Natural killer cell (primary cell): ENCODE measurements around the gene CYB5D1. TPM values are rescaled to one million over a fixed set of nuclear protein-coding genes. Genes with fewer than 3 reads are reported as not detected.

Experiments used
- ATAC-seq, 3 donors: fragments of 150-1000 bp in 2 of 3; fragments of 200-7000 bp in 1 of 3; cut with Tn5 transposase; 1 replicate in 1 of 3; 2 replicates in 2 of 3; pipeline ENCODE4 v1.10.0; 2021; ENCODE audit warnings: mild to moderate bottlenecking in 2 of 3, moderate library complexity in 2 of 3
- DNase-seq, 2 donors: peaks; one replicate each; pipeline versions ENCODE4 v3.0.0 to v3.0.0-alpha.2; 2013 to 2021; ENCODE audit warnings: mixed read lengths in 1 of 2
- H3K27ac ChIP-seq: one replicate; pipeline ENCODE4 v1.5.1; 2013; ENCODE audit warnings: mild to moderate bottlenecking, low read length
- H3K27me3 ChIP-seq: one replicate; pipeline ENCODE4 v1.6.1; 2013; ENCODE audit warnings: low read length; ENCODE audit not compliant: control insufficient read depth, insufficient read depth
- H3K36me3 ChIP-seq: one replicate; pipeline ENCODE4 v1.6.1; 2013; ENCODE audit warnings: low read length; ENCODE audit not compliant: control insufficient read depth, insufficient read depth
- H3K4me1 ChIP-seq: one replicate; pipeline ENCODE4 v1.6.1; 2013; ENCODE audit warnings: low read length; ENCODE audit not compliant: control insufficient read depth, insufficient read depth
- H3K4me3 ChIP-seq: one replicate; pipeline ENCODE4 v1.5.1; 2013; ENCODE audit warnings: low read length
- H3K9me3 ChIP-seq: one replicate; pipeline ENCODE4 v1.6.1; 2013; ENCODE audit warnings: low read length; ENCODE audit not compliant: control insufficient read depth, insufficient read depth
- H3K27ac Mint-ChIP-seq, 2 donors: one replicate each; pipeline ENCODE4 v1.8.0; 2022; ENCODE audit warnings: mild to moderate bottlenecking in 2 of 2, mixed read lengths in 2 of 2, moderate library complexity in 1 of 2
- H3K27me3 Mint-ChIP-seq, 2 donors: one replicate each; pipeline ENCODE4 v1.8.0; 2022; ENCODE audit warnings: low read depth in 2 of 2, mixed read lengths in 2 of 2
- H3K36me3 Mint-ChIP-seq: one replicate; pipeline ENCODE4 v1.8.0; 2022; ENCODE audit warnings: mixed read lengths
- H3K4me1 Mint-ChIP-seq, 2 donors: one replicate each; pipeline ENCODE4 v1.8.0; 2022; ENCODE audit warnings: mixed read lengths in 2 of 2
- H3K4me3 Mint-ChIP-seq: one replicate; pipeline ENCODE4 v1.8.0; 2022; ENCODE audit warnings: mild to moderate bottlenecking, moderate library complexity, mixed read lengths
- H3K9me3 Mint-ChIP-seq, 2 donors: one replicate each; pipeline ENCODE4 v1.8.0; 2022; ENCODE audit warnings: mixed read lengths in 2 of 2
- WGBS: methylation state at CpG from one replicate; pipeline ENCODE4 v1.1.7; 2013; ENCODE audit warnings: missing lambda C conversion rate; ENCODE audit not compliant: insufficient coverage; 5-methylcytosine and 5-hydroxymethylcytosine counted together
- intact Hi-C: fragments of 100-400 bp; cut with micrococcal nuclease; formaldehyde crosslinking; loops from one replicate; pipeline ENCODE4 v1.14.2; 2022
- total RNA-seq, 4 donors: library from RNA; stranded (reverse); fragments of 120-200 nt in 1 of 4; gene quantifications; one replicate each; pipeline versions ENCODE4 v1.2.3 to v1.2.4, GENCODE V29; 2013 to 2022
- TF ChIP-seq, protein P1 (sequence below): fragments of 200-600 bp; IDR thresholded peaks from one replicate; pipeline ENCODE4 v1.8.0; 2022; ENCODE audit warnings: antibody characterized with exemption

CYB5D1 gene
- total RNA-seq, 3 donors from 2014 or later (not counting 1 experiment from before 2014, with no cell fraction given), result 11.0 to 18.3 (median 11.5) TPM

DNA sequence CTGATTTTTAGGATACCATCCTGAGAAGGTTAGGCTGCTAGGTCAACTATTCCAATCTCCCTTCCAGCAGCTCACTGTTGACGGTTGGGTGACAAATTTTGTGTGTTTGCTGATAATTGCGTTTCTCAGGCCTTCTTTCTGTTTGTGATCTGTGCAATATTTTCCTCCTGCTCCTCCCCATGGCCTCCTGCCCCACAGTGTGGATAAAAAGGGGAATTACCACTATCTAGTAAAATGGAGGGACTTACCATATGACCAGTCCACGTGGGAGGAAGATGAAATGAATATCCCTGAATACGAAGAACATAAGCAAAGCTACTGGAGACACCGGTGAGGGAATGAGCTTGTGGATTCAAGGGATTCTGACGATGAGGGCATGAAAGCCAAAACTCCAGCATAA is 40.0 kb downstream of the CYB5D1 start:
- H3K9me3 Mint-ChIP-seq, result no peaks in the 10 kb centered on the region
- intact Hi-C loops, result no loop called here
- TF ChIP-seq, protein P1, sequence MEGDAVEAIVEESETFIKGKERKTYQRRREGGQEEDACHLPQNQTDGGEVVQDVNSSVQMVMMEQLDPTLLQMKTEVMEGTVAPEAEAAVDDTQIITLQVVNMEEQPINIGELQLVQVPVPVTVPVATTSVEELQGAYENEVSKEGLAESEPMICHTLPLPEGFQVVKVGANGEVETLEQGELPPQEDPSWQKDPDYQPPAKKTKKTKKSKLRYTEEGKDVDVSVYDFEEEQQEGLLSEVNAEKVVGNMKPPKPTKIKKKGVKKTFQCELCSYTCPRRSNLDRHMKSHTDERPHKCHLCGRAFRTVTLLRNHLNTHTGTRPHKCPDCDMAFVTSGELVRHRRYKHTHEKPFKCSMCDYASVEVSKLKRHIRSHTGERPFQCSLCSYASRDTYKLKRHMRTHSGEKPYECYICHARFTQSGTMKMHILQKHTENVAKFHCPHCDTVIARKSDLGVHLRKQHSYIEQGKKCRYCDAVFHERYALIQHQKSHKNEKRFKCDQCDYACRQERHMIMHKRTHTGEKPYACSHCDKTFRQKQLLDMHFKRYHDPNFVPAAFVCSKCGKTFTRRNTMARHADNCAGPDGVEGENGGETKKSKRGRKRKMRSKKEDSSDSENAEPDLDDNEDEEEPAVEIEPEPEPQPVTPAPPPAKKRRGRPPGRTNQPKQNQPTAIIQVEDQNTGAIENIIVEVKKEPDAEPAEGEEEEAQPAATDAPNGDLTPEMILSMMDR, result no peak
- Histone ChIP-seq H3K27ac (no peak overlapping the region), H3K4me1 (no peaks in the 10 kb centered on the region), H3K4me3 (no peak overlapping the region), H3K9me3 (no peaks in the 10 kb centered on the region), H3K36me3 (peaks cover 82% of the 10 kb centered on the region), H3K27me3 (no peaks in the 10 kb centered on the region)
- no peak overlapping the region for H3K4me3 Mint-ChIP-seq
- H3K27ac Mint-ChIP-seq, result peak overlapping the region; percentile 4 to 27
- peaks cover 51% of the 10 kb centered on the region for H3K36me3 Mint-ChIP-seq
- no peaks in the 10 kb centered on the region for H3K27me3 Mint-ChIP-seq
- 85% methylated on average over 4 of the region's 6 CpGs for WGBS
- peak; percentile 49 to 86 (median 68) for ATAC-seq
- peak in 1 of 2 donors; percentile 60 for DNase-seq
- peaks cover 0 to 25% of the 10 kb centered on the region in 2 donors for H3K4me1 Mint-ChIP-seq

DNA sequence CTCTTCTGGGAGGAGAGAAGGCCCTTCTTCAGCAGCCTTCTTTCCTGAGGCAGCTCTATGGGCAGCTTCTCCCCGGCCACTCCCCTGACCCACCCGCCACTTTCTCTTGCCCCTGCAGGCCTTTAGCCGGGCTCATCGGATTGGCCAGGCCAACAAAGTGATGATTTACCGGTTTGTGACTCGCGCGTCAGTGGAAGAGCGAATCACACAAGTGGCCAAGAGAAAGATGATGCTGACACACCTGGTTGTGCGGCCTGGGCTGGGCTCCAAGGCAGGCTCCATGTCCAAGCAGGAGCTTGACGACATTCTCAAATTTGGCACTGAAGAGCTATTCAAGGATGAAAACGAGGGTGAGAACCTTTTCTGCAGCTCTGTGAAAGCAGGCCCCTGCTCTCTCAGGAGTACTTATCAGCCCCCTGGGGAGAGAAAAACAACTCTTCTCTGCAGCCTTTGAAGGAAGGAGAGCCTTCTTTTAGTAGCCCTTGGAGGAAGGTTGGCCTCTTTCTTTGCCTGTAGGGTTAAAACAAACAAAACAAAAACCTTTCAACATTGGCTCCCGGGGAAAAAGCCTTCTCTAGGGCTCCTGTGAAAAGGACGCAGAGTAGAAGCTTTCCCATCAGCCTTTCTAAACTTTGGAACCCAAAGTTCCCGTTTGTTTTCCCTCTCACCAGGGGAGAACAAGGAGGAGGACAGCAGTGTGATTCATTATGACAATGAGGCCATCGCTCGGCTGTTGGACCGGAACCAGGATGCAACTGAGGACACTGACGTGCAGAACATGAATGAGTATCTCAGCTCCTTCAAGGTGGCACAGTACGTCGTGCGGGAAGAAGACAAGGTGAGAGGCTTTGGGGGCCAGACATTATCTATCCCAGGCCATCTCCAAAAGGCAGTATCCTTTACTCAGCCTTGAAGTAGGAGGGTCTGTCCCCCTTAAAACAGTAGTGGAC is 45.6 kb downstream of the CYB5D1 start:
- WGBS, result 97% methylated on average over 22 of the region's 22 CpGs
- no peak overlapping the region for H3K4me3 Mint-ChIP-seq
- intact Hi-C loops, result no loop called here

DNA sequence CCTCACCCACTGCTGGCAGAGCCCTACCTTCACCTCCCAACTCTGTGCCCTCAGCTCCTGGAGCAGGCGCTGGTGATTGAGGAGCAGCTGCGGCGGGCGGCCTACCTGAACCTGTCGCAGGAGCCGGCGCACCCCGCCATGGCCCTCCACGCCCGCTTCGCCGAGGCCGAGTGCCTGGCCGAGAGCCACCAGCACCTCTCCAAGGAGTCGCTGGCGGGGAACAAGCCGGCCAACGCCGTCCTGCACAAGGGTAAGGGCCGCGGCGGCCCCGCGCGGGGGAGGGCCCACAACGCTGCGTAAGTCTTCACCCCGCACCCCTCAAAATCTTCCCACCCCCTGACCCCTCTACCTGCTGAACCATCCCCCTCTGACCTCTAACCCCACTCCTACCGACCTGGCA is 51.3 kb downstream of the CYB5D1 start:
- Mint-ChIP-seq H3K27ac (no peak overlapping the region), H3K4me3 (no peak overlapping the region), H3K36me3 (peaks cover 23% of the 10 kb centered on the region), H3K9me3 (no peaks in the 10 kb centered on the region), H3K4me1 (peaks cover 7 to 9% of the 10 kb centered on the region in 2 donors), H3K27me3 (no peaks in the 10 kb centered on the region)
- Histone ChIP-seq H3K27me3 (no peaks in the 10 kb centered on the region), H3K9me3 (no peaks in the 10 kb centered on the region), H3K36me3 (peaks cover 74% of the 10 kb centered on the region), H3K27ac (no peak overlapping the region), H3K4me1 (peaks cover 3% of the 10 kb centered on the region), H3K4me3 (no peak overlapping the region)
- TF ChIP-seq, protein P1, result no peak
- WGBS, result 98% methylated on average over 29 of the region's 29 CpGs
- no peak for ATAC-seq
- no peak for DNase-seq
- intact Hi-C loops, result no loop called here

More for the DNA sequence above, 45.6 kb downstream of the CYB5D1 start:
- DNase-seq (no peak), ATAC-seq (no peak)
- H3K36me3 ChIP-seq, result peaks cover 94% of the 10 kb centered on the region
- Mint-ChIP-seq H3K27ac (no peak overlapping the region), H3K9me3 (no peaks in the 10 kb centered on the region), H3K4me1 (peaks cover 0 to 6% of the 10 kb centered on the region in 2 donors), H3K27me3 (no peaks in the 10 kb centered on the region), H3K36me3 (peaks cover 45% of the 10 kb centered on the region)
- TF ChIP-seq, protein P1, result no peak
- H3K4me1 ChIP-seq, result no peaks in the 10 kb centered on the region
- H3K27ac ChIP-seq, result no peak overlapping the region
- no peaks in the 10 kb centered on the region for H3K9me3 ChIP-seq
- H3K27me3 ChIP-seq, result no peaks in the 10 kb centered on the region
- H3K4me3 ChIP-seq, result no peak overlapping the region
